Dermis blood vessel endothelial cell (primary cell): ENCODE data around the gene BMERB1. TPM values are rescaled to one million over a fixed set of nuclear protein-coding genes. Genes with fewer than 3 reads are reported as not detected.
"Not testable (repeated sequence)": the region's sequence is repeated elsewhere in the genome, so short reads cannot be mapped to it uniquely, and the experiment has no call there.

ENCODE experiments used
- DNase-seq: peaks from one replicate; pipeline ENCODE4 v3.0.0; 2010
- total RNA-seq: library from RNA; depleted of rRNA; stranded (reverse); fragments of >200 nt; gene quantifications from 2 replicates; pipeline ENCODE4 v1.2.3, GENCODE V29; 2014

Gene BMERB1
- total RNA-seq, 1 donor from 2014 or later = 12.6 TPM

DNA sequence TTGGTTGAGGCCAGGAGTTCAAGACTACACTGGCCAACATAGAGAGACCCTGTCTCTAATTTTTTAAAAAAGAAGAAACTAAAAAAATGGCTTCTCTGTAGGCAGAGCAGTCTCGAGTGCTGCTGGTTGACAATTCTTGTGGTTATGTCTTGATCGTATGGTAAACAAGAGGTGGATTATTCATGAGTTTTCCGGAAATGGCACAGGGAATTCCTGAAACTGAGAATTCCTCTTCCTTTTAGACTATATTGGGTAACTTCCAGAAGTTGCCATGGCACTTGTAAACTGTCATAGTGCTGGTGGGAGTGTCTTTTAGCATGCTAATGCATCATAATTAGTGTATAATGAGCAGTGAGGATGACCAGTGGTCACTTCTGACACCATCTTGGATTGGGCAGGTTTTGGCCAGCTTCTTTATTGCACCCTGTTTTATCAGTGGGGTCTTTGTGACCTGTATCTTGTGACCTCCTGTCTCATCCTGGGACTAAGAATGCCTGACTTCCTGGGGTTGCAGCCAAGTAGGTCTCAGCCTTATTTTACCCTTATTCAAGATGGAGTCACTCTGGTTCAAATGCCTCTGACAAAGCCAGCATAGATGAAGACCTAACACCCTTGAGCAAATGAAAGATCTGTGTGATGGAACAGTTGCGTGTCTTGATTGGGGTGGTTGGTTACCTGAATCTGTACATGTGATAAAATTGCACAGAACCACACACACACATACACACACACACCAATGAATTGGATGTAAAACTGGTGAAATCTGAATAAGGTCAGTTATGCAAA lies 30.2 kb downstream of the BMERB1 start:
- no peak for DNase-seq

DNA sequence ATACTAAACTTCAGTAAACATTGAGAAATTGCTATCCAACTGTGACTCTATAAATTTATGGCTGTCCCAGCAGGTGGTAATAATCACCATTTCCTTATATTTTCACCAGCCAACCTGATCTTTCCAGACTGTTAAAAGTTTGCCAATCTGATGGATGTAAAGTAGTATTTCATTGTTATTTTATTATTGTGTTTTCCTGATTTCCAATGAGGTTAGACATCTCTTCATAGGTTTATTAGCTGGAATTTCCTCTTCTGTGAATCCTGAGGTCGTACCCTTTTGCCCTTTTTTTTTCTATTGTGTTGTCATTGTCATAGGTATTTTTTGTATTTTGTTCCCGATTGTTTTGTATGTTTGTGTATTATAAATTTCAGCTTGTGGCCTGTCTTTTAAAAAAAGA lies 31.7 kb downstream of the BMERB1 start:
- DNase-seq = no peak

DNA sequence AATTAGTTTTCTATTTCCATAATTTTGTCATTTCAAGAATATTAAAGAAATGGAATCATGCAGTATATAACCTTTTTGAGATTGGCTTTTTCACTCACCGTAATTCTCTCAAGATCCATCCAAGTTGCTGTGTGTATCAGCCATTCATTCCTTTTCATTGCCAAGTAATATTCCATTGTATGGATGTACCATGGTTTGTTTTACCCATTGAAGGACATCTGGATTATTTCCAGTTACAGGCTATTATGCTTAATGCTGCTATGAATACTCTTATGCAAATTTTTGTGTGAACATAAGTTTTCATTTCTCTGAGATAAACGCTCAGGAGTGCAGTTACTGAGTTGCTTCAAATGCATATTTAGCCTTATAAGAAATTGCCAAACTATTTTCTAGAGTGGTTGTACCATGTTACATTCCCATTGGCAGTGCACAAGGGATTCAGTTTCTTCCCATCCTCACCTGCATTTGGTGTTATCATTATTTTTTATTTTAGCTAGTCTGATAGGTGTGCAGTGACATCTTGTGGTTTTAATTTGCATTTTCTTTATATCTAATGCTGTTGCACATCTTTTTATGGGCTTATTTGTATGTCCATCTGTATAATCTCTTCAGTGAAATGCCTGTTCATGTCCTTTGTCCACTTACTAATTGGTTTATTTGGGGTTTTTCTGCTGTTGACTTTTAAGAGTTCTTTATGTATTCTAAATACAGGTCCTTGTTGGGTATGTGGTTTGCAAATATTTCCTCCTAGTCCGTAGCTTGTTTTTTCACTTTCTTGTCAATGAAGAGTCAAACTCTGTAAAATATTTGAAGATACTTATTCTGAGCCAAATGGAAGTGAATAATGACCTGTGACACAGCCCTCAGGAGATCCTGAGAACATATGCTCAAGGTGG lies 32.7 kb downstream of the BMERB1 start:
- peak; percentile 24 for DNase-seq

DNA sequence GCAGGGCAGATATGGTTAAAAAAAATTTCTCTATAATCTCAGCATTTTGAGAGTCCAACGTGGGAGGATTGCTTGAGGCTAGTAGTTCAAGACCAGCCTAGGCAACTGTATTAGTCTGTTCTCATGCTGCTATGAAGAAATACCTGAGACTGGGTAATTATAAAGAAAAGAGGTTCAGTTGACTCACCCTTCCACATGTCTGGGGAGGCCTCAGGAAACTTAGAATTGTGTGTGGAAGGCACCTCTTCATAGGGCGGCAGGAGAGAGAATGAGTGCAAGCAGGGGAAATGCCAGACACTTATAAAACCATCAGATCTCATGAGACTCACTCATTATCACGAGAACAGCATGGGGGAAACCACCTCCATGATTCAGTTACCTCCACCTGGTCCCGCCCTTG lies 42.6 kb downstream of the BMERB1 start:
- not testable (repeated sequence) for DNase-seq

DNA sequence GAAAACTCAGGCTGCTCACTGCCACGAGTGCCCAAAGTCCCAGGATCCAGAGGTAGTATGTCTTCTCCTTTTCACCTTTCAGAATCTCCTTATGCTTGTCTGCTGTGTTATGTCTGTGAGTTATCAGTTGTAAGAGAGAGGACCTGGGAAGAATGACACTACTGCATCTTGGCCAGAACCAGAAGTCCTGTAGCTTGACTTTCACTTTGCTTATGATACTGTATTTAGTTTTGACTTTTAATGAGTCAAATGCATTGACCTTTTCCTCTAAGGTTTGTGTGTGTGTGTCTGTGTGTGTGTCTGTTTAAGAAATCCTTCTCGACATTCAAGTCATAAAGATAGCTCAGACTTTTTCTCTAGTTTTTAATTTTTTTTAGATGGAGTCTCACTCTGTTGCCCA lies 43.4 kb downstream of the BMERB1 start:
- no peak for DNase-seq

DNA sequence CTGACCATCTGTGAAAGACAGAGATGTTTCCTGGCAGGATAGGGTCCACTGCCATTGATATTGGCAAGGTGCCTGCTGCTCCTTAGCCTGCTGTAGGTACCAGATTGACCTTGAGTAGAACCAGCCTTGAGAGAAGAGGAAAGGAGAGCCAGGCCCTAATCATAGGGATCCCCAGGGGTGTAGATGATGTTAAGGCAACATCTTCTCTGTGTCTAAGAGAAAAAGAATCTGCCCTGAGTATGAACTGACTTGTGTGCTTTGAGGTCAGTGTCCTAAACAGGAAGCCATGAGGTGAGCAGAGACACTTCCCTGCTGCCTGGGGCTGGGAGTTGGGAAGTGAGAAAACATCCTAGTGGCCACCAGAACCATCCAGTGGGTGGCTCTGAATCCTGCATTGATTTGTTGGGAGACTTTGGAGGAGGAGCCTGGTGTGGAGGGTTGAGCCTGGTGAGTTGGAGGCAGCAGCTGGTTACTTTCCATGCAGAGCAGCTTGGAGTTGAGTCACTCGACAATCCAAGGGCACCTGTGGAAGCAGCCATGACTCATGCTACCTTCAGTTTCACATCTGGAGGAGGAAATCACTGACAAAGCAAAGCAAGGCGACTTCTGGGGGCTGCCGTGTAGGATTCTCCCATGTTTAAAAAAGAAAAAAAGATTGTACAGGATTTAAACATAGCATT lies 47.8 kb downstream of the BMERB1 start:
- DNase-seq = peak; percentile 97

DNA sequence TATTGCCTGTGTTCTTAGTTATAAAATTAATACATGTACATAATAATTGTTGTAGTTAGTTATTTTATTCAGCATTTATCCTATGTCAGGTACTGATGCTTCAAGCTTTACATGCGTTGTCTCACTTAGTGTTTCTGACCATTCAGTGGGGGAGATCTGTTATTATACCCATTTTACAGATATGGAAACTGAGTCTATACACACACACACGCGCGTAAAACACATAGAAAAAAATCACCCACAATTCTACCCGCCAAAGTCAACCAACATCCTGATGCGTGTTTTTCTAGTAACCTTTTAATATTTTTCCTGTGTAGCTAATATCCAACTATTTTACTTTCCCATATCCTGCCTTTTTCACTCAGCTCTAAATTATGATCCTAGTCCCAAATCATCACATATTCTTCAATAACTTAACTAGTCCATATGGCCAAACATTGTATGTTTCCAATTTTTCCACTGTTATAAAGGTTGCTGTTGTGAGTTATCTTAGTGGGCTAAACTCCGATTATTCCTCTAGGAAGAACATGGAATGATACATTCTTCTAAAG lies 48.4 kb downstream of the BMERB1 start:
- DNase-seq = no peak

DNA sequence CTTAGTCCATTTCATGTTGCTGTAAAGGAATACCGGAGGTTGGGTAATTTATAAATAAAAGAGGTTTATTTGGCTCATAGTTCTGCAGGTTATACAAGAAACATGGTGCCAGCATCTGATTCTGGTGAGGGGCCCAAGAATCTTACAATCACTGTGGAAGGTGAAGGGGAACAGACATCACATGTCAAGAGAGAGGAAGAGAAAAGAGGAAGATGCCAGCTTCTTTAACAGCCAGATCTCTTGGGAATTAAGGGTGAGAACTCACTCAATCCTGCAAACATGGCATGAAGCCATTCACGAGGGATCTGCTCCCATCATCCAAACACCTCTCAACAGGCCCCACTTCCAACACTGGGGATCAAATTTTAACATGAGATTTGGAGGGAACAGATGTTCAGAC lies 49.5 kb downstream of the BMERB1 start:
- DNase-seq = no peak

DNA sequence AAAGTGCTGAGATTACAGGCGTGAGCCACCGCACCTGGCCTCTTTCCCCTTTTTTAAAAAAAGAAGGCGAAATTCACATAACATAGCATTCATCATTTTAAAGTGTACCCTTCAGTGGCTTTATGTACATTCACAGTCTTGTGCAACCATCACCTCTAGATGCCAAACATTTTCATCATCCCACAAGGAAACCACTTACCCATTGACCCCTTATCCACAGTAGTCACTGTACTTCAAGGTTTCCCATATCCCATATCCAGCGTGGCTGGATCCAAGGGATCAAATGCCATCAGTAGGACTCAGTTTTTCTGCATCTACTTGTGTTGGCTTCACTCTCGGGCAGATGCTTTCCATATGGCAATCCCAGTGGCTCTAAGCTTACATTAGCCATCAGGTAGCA lies 50.3 kb downstream of the BMERB1 start:
- DNase-seq = no peak

DNA sequence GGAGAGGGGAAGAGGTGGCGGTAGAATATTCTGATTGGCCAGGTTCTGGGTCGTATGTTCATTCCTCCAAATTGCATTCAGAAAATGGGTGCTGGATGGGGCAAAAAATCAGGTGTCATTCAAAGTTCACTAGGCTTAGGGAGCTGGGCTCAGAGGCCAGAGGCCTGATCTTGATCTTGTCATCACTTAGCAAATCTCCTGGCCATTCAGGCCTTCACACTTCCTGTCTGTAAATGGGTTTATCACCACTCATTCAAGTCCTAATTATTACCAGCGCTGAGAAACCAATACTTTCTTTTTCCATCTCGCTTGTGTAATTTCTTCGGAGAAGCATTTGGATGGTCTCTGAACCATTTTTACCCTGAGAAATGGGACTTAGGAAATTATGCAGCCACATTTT lies 50.8 kb downstream of the BMERB1 start:
- DNase-seq = no peak

DNA sequence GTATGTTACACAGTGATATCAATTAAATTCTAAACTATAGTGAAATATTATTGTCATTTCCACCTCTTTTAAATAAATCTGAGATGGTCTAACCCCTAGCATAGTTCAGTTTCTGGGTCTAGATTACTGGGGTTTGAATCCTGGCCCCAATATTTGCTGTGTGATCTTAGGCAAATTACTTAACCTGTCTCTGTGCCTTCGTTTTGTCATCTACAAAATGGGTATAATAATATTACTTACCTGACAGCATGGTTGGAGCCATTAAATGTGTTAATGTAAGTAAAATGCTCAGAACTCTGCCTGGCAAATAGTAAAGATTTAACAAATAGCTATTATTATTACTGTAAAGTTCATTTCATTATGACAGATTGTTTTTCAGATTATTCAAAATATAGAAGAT lies 52.3 kb downstream of the BMERB1 start:
- DNase-seq = no peak

DNA sequence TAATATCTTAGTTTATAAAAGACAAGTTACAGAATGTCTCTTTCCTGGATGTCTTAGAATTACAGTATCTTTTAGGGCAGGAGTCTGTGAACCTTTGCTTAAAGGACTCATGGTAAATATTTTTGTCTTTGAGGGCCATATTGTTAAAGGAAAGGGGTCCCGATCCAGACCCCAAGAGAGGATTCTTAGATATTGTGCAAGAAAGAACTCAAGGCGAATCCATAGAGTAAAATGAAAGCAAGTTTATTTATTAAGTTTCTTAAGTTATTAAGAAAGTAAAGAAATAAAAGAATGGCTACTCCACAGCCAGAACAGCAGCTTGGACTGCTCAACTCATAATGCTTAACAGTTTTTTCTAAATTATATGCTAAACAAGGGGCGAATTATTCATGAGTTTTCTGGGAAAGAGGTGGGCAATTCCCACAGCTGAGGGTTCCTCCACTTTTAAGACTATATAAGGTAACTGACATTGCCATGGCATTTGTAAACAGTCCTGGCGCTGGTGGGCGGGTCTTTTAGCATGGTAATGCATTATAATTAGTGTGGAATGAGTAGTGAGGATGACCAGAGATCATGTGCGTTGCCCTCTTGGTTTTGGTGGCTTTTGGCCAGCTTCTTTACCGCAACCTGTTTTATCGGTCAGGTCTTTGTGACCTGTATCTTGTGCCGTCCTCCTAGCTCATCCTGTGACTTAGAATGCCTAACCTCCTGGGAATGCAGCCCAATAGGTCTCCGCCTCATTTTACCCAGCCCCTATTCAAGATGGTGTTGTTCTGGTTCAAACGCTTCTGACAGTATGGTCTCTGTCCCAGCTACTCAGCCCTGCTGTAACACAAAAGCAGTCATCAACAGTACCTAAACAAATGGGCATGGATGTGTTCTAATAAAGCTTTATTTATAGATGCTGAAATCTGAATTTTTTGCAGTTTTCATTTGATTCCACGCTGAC lies 53.2 kb downstream of the BMERB1 start:
- no peak for DNase-seq

DNA sequence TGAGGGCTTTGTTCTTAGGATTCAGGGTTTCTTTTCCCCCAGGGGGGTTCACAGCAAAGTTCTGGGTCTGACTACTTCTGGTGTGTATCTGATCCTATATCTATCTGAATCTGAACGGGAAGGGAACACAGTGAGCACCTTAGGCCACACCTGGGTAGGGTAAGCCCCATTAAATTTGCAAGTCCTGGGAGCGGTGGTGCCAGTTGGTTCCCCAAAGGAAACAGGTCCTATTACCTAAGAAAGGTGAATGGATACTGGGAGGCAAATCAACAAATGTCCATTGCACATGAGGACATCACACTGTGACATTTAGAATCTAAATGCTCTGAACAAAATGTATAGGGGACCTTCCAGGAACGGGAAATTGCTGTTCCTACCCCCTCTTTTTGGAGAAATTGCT lies 54.6 kb downstream of the BMERB1 start:
- no peak for DNase-seq

DNA sequence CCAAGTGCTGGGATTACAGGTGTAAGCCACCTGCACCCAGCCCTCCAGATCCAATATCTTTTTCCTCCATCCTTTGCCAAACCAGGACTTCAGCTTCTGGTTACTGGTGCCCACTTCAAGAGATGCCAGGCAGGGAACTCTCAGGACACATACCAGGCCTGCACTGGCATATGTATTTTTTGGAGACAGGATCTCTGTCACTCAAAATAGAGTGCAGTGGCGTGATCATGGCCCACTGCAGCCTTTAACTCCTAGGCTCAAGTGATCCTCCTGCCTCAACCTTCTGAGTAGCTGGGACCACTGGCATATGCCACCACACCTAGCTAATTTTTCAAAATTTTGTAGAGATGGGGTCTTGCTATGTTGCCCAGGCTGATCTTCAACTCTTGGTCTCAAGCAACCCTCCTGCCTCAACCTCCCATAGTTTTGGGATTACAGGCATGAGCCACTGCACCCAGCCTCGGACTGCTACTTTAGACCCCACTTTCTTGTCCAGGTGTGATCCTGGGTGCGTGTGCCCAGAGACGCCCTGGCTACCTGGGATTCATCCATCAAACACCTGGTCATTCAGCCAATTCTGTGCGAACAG lies 55.8 kb downstream of the BMERB1 start:
- DNase-seq = no peak

DNA sequence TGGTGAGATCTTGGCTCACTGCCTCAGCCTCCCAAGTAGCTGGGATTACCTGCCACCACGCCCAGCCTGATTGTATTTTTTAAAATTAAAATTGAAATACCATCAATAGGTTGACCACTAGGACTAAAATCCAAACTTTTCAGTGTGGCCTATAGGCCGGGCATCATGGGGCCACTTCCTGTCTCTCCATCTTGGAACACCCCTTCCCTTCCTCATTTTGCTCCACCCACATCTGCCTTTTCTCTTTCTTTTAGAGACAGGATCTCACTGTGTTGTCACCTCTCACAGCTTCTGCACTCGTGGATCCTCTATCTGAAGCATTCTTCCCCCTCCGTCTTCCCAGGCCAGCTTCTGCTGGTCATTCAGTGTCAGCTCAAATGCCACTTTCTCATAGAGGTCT lies 57.0 kb downstream of the BMERB1 start:
- no peak for DNase-seq

DNA sequence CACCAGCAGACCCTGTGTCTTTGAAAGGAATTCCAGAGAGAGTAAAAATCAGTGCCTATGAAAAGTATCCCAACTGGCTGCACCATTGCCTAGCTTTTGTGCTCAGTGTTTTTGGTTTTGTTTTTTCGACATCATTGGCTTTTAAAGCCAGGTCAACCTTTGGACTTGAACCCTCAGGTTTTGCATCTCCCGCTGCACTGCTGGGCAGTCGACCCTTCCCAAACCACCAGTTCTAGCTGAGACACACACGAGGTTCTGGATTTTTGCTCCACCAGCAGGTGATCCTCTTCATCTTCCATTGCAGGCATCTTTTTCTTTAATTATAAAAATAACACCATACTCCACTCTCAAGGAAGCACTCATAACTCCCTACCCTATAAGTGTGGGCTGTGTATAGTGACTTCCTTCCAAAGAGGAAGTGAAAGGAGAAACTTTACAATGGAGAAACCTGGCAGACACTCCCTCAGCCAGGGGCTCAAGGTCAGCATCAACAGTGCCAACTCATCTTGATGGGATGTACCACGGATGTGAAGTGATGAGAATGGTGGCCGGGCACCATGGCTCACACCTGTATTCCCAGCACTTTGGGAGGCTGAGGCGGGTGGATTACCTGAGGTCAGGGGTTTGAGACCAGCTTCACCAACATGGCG lies 57.8 kb downstream of the BMERB1 start:
- DNase-seq = no peak

DNA sequence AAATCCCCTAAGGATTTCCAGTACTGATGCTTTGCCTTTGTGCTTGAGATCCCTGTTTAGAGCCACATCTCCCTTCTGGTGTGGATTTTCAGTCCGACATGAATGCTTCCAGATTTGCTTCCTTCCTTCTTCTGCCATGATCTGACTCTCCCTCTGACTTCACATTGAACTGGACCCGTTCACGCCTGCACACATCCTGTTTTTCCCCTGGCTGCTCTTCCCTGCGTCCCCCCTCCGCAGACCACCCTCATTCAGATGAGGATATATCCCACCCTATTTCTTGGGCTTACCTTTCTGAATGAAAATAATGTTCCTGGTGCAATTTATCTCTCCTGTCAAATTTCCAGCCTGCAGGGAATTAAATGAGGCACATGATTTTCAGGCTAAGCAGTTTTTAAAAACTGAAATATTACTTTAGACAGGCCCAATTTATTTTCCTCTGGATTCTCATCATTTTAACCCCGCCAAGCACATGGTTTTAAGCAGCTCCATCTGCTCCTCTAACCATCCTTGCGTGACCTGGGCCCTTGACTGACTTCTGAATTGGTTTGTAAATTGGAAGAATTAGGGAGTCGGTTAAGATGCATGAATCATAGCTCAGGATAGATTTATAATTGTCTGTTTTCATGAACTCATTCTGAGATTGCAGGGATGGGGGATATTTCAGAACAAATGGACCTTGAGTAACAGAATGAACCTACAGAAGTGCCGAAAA lies 59.2 kb downstream of the BMERB1 start:
- peak; percentile 26 for DNase-seq

DNA sequence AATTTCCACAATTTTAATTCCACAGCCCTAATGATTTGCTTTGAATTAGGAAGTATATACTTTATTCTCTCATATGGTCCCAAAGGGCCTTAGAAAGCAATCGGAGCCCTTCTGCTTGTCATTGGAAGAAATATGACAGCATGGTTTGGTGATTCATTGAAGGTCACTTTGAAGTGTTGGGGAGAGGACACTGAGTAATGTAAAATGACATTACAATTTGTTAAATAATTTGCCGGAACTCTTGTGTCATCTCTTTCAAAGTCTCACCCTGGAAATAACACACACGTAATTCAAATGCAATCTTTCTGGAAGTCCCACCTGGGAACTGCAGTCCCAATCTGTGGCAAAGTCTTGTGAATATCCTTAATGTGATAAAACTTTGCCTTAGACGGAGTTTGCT lies 59.8 kb downstream of the BMERB1 start:
- peak; percentile 28 for DNase-seq

DNA sequence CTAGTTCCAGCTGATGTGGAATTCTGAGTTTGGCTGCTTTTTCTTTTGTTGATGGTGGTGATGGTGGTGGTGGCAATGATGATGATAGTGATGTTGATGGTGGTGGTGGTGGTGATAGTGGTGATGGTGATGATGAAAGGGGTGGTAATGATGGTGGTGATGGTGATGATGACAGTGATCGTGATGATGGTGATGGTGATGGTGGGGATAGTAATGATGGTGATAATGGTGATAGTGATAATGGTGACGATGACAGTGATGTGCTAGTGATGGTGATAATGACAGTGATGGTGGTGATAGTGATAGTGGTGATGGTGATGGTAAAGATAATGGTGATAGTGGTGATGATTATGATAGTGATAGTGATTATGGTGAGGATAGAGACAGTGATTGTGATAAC lies 61.5 kb downstream of the BMERB1 start:
- no peak for DNase-seq
